Keratinocyte (primary cell): Measurements from ENCODE around the gene ANO9. TPM values are rescaled to one million over a fixed set of nuclear protein-coding genes. Genes with fewer than 3 reads are reported as not detected.

ENCODE experiments used
- DNase-seq: peaks from one replicate; pipeline ENCODE4 v3.0.0-alpha.2; 2011; ENCODE audit warnings: low read depth, missing footprints, low spot score
- FAIRE-seq: peaks from 2 replicates; lab custom pipeline; 2011; peaks lifted over from hg19 to GRCh38; lab: Jason Lieb, UNC
- H2AFZ ChIP-seq: 2 replicates; pipeline ENCODE4 v1.6.0; 2012; ENCODE audit warnings: low read length, control low read depth, inconsistent platforms; ENCODE audit not compliant: control insufficient read depth
- H3K27ac ChIP-seq: 2 replicates; pipeline ENCODE4 v1.5.1; 2011; ENCODE audit warnings: low read length; ENCODE audit not compliant: control insufficient read depth, insufficient read depth
- H3K27me3 ChIP-seq: 3 replicates; pipeline ENCODE4 v1.6.0; 2011; ENCODE audit warnings: low read length; ENCODE audit not compliant: control insufficient read depth, insufficient read depth; ENCODE audit errors: extremely low read depth
- H3K36me3 ChIP-seq, 2 experiments: 2 replicates in 1 of 2; 3 replicates in 1 of 2; pipeline ENCODE4 v1.5.1; 2011; ENCODE audit warnings: low read length in 2 of 2, mild to moderate bottlenecking in 1 of 2; ENCODE audit not compliant: control insufficient read depth in 2 of 2, insufficient read depth in 2 of 2; ENCODE audit errors: extremely low read depth in 1 of 2
- H3K4me1 ChIP-seq: 3 replicates; pipeline ENCODE4 v1.5.1; 2011; ENCODE audit warnings: low read length; ENCODE audit not compliant: control insufficient read depth, insufficient read depth; ENCODE audit errors: extremely low read depth
- H3K4me2 ChIP-seq: 3 replicates; pipeline ENCODE4 v1.6.0; 2011; ENCODE audit warnings: low read depth, low read length; ENCODE audit not compliant: control insufficient read depth, insufficient read depth; ENCODE audit errors: extremely low read depth
- H3K4me3 ChIP-seq, 3 experiments: fragments of 200-600 bp in 1 of 3; sonication (generic) in 1 of 3; 2 replicates in 2 of 3; 3 replicates in 1 of 3; pipeline ENCODE4 v1.5.1; 2011 to 2016; ENCODE audit warnings: low read length in 3 of 3, mild to moderate bottlenecking in 3 of 3, control low read depth in 2 of 3, inconsistent platforms in 1 of 3, low read depth in 1 of 3, mixed read lengths in 1 of 3, mixed run types in 1 of 3, moderate library complexity in 1 of 3; ENCODE audit not compliant: control insufficient read depth in 2 of 3, insufficient read depth in 2 of 3; ENCODE audit errors: extremely low read depth in 1 of 3
- H3K79me2 ChIP-seq: 2 replicates; pipeline ENCODE4 v1.6.0; 2012; ENCODE audit warnings: low read length; ENCODE audit not compliant: control insufficient read depth, insufficient read depth
- H3K9ac ChIP-seq: 3 replicates; pipeline ENCODE4 v1.6.0; 2011; ENCODE audit warnings: low read length; ENCODE audit not compliant: control insufficient read depth, insufficient read depth; ENCODE audit errors: extremely low read depth
- H3K9me1 ChIP-seq: 3 replicates; pipeline ENCODE4 v1.6.0; 2011; ENCODE audit warnings: low read length; ENCODE audit not compliant: control insufficient read depth, insufficient read depth; ENCODE audit errors: extremely low read depth
- H3K9me3 ChIP-seq: 2 replicates; pipeline ENCODE4 v1.5.1; 2012; ENCODE audit warnings: low read depth, low read length; ENCODE audit not compliant: control insufficient read depth
- H4K20me1 ChIP-seq: 3 replicates; pipeline ENCODE4 v1.6.0; 2011; ENCODE audit warnings: low read length; ENCODE audit not compliant: control insufficient read depth, insufficient read depth; ENCODE audit errors: extremely low read depth
- EZH2 ChIP-seq: IDR thresholded peaks from one replicate; pipeline ENCODE4 v1.6.1; 2012; ENCODE audit warnings: inconsistent platforms, mild to moderate bottlenecking, low read length, moderate library complexity
- dilution Hi-C: fragments of 300-500 bp; cut with MboI; formaldehyde crosslinking; loops from one replicate; pipeline ENCODE4 v1.7.0; 2020; ENCODE audit warnings: low sequenced_read_pairs; ENCODE audit not compliant: extremely low pct_ligation_motif_present
- polyA plus RNA-seq, 5 experiments: library from polyadenylated mRNA; depleted of rRNA in 3 of 5; stranded (reverse) in 3 of 5; stranded (forward) in 1 of 5; unstranded in 1 of 5; fragments of >200 nt; gene quantifications; 1 replicate in 1 of 5; 2 replicates in 3 of 5; 3 replicates in 1 of 5; pipeline versions ENCODE4 v1.2.1 to v1.2.3, GENCODE V29; 2011 to 2012; ENCODE audit warnings: missing spikeins in 2 of 5, low read depth in 1 of 5, low replicate concordance in 1 of 5
- TF ChIP-seq, protein P1 (sequence below), 3 experiments: IDR thresholded peaks in 1 of 3; conservative IDR thresholded peaks in 1 of 3; optimal IDR thresholded peaks in 1 of 3; 2 replicates in 2 of 3; 3 replicates in 1 of 3; pipeline versions ENCODE3 to v1.5.1; 2011; ENCODE audit warnings: low read length in 3 of 3, mild to moderate bottlenecking in 3 of 3, moderate library complexity in 2 of 3, control low read depth in 1 of 3, inconsistent platforms in 1 of 3; ENCODE audit not compliant: insufficient read depth in 2 of 3; ENCODE audit errors: extremely low read depth in 1 of 3

ANO9 gene
- polyA plus RNA-seq, 1 donor (not counting 4 experiments of a cell fraction or from before 2014, with no cell fraction given) = 16.1 TPM

DNA sequence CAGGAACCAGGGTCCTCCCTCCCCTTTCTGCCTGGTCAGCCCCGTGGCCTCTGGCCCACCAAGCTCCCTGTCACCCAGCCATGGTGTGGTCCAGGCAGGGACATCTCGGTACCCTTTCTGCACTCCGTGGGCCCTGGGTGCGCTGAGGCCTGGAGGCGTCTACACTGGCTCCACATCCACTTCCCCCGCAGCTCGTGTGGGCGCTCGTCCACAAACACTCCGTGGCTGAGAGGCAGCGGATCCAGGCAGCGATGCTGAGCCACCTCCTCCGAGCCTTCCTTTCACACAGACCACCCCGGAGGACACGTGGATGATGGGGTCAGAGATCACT, 49.1 kb upstream of the ANO9 start:
- dilution Hi-C loops = no loop called here
- Histone ChIP-seq H3K27me3 (no peaks in the 10 kb centered on the region), H3K27ac (no peak overlapping the region), H3K4me1 (no peaks in the 10 kb centered on the region), H3K9me1 (no peaks in the 10 kb centered on the region), H2AFZ (no peak overlapping the region), H4K20me1 (no peaks in the 10 kb centered on the region), H3K9me3 (no peaks in the 10 kb centered on the region), H3K79me2 (peaks cover under 1% of the 10 kb centered on the region), H3K9ac (no peak overlapping the region), H3K4me3 (no peak overlapping the region), H3K36me3 (peaks cover 19 to 21% of the 10 kb centered on the region in 2 experiments), H3K4me2 (no peak overlapping the region)
- DNase-seq (no peak), FAIRE-seq (no peak)
- no peak for TF ChIP-seq EZH2
- TF ChIP-seq, protein P1, sequence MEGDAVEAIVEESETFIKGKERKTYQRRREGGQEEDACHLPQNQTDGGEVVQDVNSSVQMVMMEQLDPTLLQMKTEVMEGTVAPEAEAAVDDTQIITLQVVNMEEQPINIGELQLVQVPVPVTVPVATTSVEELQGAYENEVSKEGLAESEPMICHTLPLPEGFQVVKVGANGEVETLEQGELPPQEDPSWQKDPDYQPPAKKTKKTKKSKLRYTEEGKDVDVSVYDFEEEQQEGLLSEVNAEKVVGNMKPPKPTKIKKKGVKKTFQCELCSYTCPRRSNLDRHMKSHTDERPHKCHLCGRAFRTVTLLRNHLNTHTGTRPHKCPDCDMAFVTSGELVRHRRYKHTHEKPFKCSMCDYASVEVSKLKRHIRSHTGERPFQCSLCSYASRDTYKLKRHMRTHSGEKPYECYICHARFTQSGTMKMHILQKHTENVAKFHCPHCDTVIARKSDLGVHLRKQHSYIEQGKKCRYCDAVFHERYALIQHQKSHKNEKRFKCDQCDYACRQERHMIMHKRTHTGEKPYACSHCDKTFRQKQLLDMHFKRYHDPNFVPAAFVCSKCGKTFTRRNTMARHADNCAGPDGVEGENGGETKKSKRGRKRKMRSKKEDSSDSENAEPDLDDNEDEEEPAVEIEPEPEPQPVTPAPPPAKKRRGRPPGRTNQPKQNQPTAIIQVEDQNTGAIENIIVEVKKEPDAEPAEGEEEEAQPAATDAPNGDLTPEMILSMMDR (optimal IDR thresholded peaks at IDR 0.05 in 1 of 3, IDR thresholded peaks at IDR 0.05 in 1 of 3, conservative IDR thresholded peaks at IDR 0.05 in 1 of 3; ENCODE audit: extremely low read depth in 1 of 3, insufficient read depth in 2 of 3, low read length in 3 of 3) = no peak

DNA sequence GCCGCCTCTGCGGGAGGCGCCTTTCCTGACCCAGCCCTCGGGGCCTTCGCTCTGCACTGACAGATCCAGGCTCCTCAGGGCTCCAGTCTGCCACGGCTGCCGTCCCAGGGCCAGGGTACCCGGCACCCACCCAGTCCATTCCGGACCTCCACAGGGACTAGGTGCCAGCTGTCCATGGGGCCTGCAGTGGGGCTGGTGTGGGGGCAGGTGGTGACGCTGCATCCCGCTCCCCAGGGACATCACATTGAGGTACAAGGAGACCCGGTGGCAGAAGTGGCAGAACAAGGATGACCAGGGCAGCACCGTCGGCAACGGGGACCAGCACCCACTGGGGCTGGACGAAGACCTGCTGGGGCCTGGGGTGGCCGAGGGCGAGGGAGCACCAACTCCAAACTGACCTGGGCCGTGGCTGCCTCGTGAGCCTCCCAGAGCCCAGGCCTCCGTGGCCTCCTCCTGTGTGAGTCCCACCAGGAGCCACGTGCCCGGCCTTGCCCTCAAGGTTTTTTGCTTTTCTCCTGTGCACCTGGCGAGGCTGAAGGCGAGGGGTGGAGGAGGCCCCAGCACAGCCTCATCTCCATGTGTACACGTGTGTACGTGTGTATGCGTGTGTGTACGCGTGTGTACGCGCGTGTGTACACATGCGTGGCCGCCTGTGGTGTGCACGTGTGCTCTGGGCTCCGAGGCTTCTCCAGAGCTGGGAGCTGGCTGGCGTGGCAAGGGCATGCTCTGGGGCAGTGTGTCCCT, 48.5 kb upstream of the ANO9 start:
- H2AFZ ChIP-seq = no peak overlapping the region
- H3K27ac ChIP-seq = no peak overlapping the region
- no peak overlapping the region for H3K9ac ChIP-seq
- DNase-seq (no peak), FAIRE-seq (no peak)
- H3K9me3 ChIP-seq = no peaks in the 10 kb centered on the region
- no peaks in the 10 kb centered on the region for H4K20me1 ChIP-seq
- H3K36me3 ChIP-seq = peaks cover 16 to 18% of the 10 kb centered on the region in 2 experiments
- TF ChIP-seq, protein P1 (optimal IDR thresholded peaks at IDR 0.05 in 1 of 3, IDR thresholded peaks at IDR 0.05 in 1 of 3, conservative IDR thresholded peaks at IDR 0.05 in 1 of 3; ENCODE audit: extremely low read depth in 1 of 3, insufficient read depth in 2 of 3, low read length in 3 of 3) = no peak
- no peak for TF ChIP-seq EZH2
- H3K79me2 ChIP-seq = peaks cover 2% of the 10 kb centered on the region
- no peaks in the 10 kb centered on the region for H3K4me1 ChIP-seq
- no peaks in the 10 kb centered on the region for H3K9me1 ChIP-seq
- dilution Hi-C loops = no loop called here
- no peak overlapping the region for H3K4me3 ChIP-seq
- no peaks in the 10 kb centered on the region for H3K27me3 ChIP-seq
- H3K4me2 ChIP-seq = no peak overlapping the region
